Parathyroid adenoma (tissue), 2 donors: ENCODE results near the gene TMEM54.
A peak's percentile ranks its signal among the peaks of the same experiment; 100 is the strongest.

ENCODE experiments used
- H2AFZ ChIP-seq: fragments of 300-600 bp; sonication (generic); one replicate; pipeline ENCODE4 v1.7.0; 2017; ENCODE audit warnings: antibody characterized with exemption, mild to moderate bottlenecking
- H3K27ac ChIP-seq: fragments of 300-600 bp; sonication (generic); one replicate; pipeline ENCODE4 v1.7.0; 2017
- H3K27me3 ChIP-seq: fragments of 300-600 bp; sonication (generic); one replicate; pipeline ENCODE4 v1.7.0; 2017; ENCODE audit warnings: low read length; ENCODE audit not compliant: control insufficient read depth, insufficient read depth
- H3K36me3 ChIP-seq: fragments of 300-600 bp; sonication (generic); one replicate; pipeline ENCODE4 v1.7.0; 2017; ENCODE audit warnings: low read length; ENCODE audit not compliant: control insufficient read depth, insufficient read depth
- H3K4me1 ChIP-seq: fragments of 300-600 bp; sonication (generic); one replicate; pipeline ENCODE4 v1.7.0; 2017; ENCODE audit warnings: control low read depth
- H3K4me2 ChIP-seq: fragments of 300-600 bp; sonication (generic); one replicate; pipeline ENCODE4 v1.7.0; 2017; ENCODE audit warnings: low read length
- H3K4me3 ChIP-seq: fragments of 300-600 bp; sonication (generic); one replicate; pipeline ENCODE4 v1.7.0; 2017; ENCODE audit warnings: low read depth, low read length
- H3K79me2 ChIP-seq: fragments of 300-600 bp; sonication (generic); one replicate; pipeline ENCODE4 v1.7.0; 2017; ENCODE audit warnings: control low read depth
- H3K9ac ChIP-seq: fragments of 300-600 bp; sonication (generic); one replicate; pipeline ENCODE4 v1.7.0; 2017; ENCODE audit warnings: mild to moderate bottlenecking
- H3K9me3 ChIP-seq: fragments of 300-600 bp; sonication (generic); one replicate; pipeline ENCODE4 v1.7.0; 2017; ENCODE audit warnings: low read length; ENCODE audit not compliant: control insufficient read depth
- CTCF ChIP-seq: fragments of 300-600 bp; sonication (generic); IDR thresholded peaks from one replicate; pipeline ENCODE4 v1.7.0; 2017; ENCODE audit warnings: antibody characterized with exemption, mild to moderate bottlenecking
- donor health status: primary hyperparathyroidism.

TMEM54 gene

DNA sequence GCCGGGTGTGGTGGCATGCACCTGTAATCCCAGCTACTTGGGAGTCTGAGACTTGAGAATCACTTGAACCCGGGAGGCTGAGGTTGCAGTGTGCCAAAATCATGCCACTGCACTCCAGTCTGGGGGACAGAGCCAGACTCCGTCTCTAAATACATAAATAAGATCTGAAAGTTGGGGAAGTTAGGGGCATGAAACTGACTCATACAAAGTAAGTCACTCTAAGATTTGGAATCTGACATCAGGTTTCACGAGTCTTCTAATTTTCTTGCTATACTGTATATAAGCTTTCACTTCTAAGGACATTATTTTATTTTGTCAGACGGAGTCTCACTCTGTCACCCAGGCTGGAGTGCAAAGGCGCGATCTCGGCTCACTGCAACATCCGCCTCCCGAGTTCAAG, 33.3 kb upstream of the TMEM54 start:
- TF ChIP-seq CTCF = no peak
- Histone ChIP-seq H3K79me2 (no peaks in the 10 kb centered on the region), H3K27ac (peak overlapping the region; percentile 20), H3K9me3 (no peaks in the 10 kb centered on the region), H3K36me3 (no peaks in the 10 kb centered on the region), H3K9ac (no peak overlapping the region), H3K4me3 (no peak overlapping the region), H3K4me1 (peaks cover 6% of the 10 kb centered on the region), H3K4me2 (no peak overlapping the region), H3K27me3 (no peaks in the 10 kb centered on the region), H2AFZ (no peak overlapping the region)

DNA sequence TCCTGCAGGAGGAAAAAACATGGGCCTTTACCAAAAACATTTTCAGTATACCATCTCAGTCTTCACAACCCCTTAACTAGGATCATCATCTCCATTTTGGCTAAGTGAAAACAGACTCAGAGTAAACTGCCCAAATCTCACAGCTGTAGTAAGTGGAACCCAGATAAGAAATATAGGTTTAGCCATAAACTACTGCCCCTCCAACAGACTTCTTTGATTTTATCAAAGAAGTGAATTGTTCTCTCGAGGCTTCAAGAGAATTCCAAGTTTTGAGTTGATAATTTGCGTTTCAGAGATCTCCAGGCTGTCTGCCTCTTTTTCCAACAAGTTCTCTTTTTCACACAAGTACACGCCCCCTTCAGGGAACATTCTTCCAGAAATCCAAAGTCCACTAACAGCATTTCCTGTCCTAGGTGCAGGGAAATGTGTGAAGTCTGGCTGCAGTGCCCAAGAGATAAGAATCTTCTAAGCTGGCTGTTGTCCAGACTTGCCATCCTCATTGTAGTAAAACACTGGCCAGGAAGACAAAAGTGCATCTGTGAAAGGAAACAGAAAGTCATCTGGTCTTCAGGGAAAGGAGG, 32.6 kb upstream of the TMEM54 start:
- Histone ChIP-seq H3K27me3 (no peaks in the 10 kb centered on the region), H3K9ac (no peak overlapping the region), H3K4me1 (peaks cover 6% of the 10 kb centered on the region), H3K4me2 (peak overlapping the region; percentile 55), H3K27ac (peak overlapping the region; percentile 65), H3K36me3 (no peaks in the 10 kb centered on the region), H3K79me2 (no peaks in the 10 kb centered on the region), H2AFZ (no peak overlapping the region), H3K9me3 (no peaks in the 10 kb centered on the region), H3K4me3 (no peak overlapping the region)
- no peak for TF ChIP-seq CTCF

DNA sequence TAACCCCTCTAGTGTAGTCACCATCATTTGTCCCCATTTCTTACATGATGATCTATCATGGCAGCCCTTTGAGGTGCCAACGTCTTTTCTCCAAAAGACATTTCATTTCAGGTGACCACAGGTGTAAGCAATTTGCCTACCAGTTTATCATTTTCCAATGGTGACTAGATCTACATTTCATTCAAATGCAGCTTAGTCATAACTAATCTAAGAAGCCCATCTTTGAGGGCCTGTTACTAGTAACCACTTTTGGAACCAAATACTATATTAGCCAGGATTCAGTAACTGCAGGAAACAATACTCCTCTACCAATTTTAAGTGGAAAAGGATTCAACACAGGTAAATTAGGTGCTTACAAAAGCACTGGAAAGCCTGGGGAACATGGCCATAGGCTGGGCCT, 30.6 kb upstream of the TMEM54 start:
- Histone ChIP-seq H3K9me3 (no peaks in the 10 kb centered on the region), H3K9ac (no peak overlapping the region), H3K36me3 (no peaks in the 10 kb centered on the region), H3K4me3 (no peak overlapping the region), H3K27me3 (no peaks in the 10 kb centered on the region), H3K27ac (no peak overlapping the region), H2AFZ (no peak overlapping the region), H3K4me1 (peaks cover 6% of the 10 kb centered on the region), H3K79me2 (no peaks in the 10 kb centered on the region), H3K4me2 (no peak overlapping the region)
- no peak for TF ChIP-seq CTCF

- TF ChIP-seq CTCF = no peak
- Histone ChIP-seq H3K9ac (no peak overlapping the region), H3K4me1 (peaks cover 6% of the 10 kb centered on the region)
Observed at GRCh38 chr1:32929366-32929765, 28.2 kb upstream of the TMEM54 start.

DNA sequence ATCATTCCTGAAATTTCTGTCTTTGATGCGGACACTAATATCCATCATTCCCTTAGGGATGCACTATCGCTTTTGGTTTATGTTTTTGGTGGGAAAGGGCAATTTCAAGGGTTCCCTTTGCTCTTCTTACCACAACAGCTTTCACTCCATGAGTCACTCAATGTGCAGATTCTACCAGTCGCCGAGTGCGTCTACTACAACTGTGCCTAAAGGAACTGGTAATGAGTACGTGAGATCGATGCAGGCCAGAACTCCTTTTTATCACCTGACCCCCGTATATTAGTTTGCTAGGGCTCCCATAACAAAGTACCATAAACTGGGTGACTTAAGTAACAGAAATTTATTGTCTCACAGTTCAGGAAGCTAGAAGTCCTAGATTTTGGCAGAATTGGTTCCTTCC, 27.5 kb upstream of the TMEM54 start:
- H3K27me3 ChIP-seq = no peaks in the 10 kb centered on the region
- no peak overlapping the region for H3K4me3 ChIP-seq
- H3K4me2 ChIP-seq = no peak overlapping the region
- no peak overlapping the region for H3K27ac ChIP-seq
- no peak for TF ChIP-seq CTCF
- H3K79me2 ChIP-seq = no peaks in the 10 kb centered on the region
- H3K4me1 ChIP-seq = peaks cover 2% of the 10 kb centered on the region
- no peak overlapping the region for H3K9ac ChIP-seq
- no peaks in the 10 kb centered on the region for H3K36me3 ChIP-seq
- H2AFZ ChIP-seq = no peak overlapping the region
- H3K9me3 ChIP-seq = no peaks in the 10 kb centered on the region

More at GRCh38 chr1:32929366-32929765, 28.2 kb upstream of the TMEM54 start:
- Histone ChIP-seq H3K4me2 (no peak overlapping the region), H3K27ac (no peak overlapping the region), H3K4me3 (no peak overlapping the region), H3K79me2 (no peaks in the 10 kb centered on the region), H2AFZ (no peak overlapping the region), H3K9me3 (no peaks in the 10 kb centered on the region), H3K27me3 (no peaks in the 10 kb centered on the region), H3K36me3 (no peaks in the 10 kb centered on the region)
